Right atrium auricular region (tissue), 2 donors: ENCODE measurements around the gene HELZ2. TPM values are rescaled to one million over a fixed set of nuclear protein-coding genes. Genes with fewer than 3 reads are reported as not detected.

Source experiments
- DNase-seq: peaks from one replicate; pipeline ENCODE4 v3.0.0-alpha.2; 2019; ENCODE audit warnings: low spot score
- H3K27ac ChIP-seq, 2 donors: fragments of 200-600 bp; sonication (generic); 1 replicate in 1 of 2; 2 replicates in 1 of 2; pipeline ENCODE4 v1.5.1; 2016 to 2019
- H3K27me3 ChIP-seq, 2 donors: fragments of 200-600 bp; sonication (generic); one replicate each; pipeline versions ENCODE4 v1.5.1 to v1.6.0; 2017 to 2019
- H3K36me3 ChIP-seq: fragments of 200-600 bp; sonication (generic); one replicate; pipeline ENCODE4 v1.5.1; 2016
- H3K4me1 ChIP-seq, 2 donors: fragments of 200-600 bp; sonication (generic); one replicate each; pipeline versions ENCODE4 v1.5.1 to v1.6.0; 2017 to 2019
- H3K4me3 ChIP-seq, 2 donors: fragments of 200-600 bp; sonication (generic); 1 replicate in 1 of 2; 2 replicates in 1 of 2; pipeline ENCODE4 v1.5.1; 2017 to 2019; ENCODE audit warnings: mild to moderate bottlenecking in 1 of 2, moderate library complexity in 1 of 2
- H3K9me3 ChIP-seq, 2 donors: fragments of 200-600 bp; sonication (generic); one replicate each; pipeline ENCODE4 v1.5.1; 2019
- total RNA-seq, 2 donors: library from RNA; depleted of rRNA; stranded (reverse); fragments of >200 nt; gene quantifications; one replicate each; pipeline ENCODE4 v1.1.0, GENCODE V29; 2016
- TF ChIP-seq, protein P1 (sequence below), 2 donors: fragments of 200-600 bp; sonication (generic); IDR thresholded peaks; one replicate each; pipeline ENCODE4 v1.5.1; 2019; ENCODE audit warnings: antibody characterized with exemption in 2 of 2

Gene HELZ2, protein sequence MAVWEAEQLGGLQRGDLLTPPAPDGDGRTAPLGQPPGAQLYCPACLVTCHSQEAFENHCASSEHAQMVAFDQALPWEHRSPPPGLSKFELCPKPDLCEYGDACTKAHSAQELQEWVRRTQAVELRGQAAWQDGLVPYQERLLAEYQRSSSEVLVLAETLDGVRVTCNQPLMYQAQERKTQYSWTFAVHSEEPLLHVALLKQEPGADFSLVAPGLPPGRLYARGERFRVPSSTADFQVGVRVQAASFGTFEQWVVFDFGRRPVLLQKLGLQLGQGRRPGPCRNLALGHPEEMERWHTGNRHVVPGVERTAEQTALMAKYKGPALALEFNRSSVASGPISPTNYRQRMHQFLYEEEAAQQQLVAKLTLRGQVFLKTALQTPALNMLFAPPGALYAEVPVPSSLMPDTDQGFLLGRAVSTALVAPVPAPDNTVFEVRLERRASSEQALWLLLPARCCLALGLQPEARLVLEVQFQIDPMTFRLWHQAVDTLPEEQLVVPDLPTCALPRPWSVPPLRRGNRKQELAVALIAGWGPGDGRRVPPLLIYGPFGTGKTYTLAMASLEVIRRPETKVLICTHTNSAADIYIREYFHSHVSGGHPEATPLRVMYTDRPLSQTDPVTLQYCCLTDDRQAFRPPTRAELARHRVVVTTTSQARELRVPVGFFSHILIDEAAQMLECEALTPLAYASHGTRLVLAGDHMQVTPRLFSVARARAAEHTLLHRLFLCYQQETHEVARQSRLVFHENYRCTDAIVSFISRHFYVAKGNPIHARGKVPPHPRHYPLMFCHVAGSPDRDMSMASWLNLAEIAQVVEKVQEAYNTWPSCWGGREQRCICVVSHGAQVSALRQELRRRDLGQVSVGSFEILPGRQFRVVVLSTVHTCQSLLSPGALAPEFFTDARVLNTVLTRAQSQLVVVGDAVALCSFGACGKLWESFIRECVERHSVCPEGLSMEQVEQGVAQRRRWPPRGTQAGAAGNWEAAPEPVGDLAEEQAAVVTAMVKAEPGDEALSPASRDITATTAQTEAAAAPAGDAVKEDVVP (N-terminal part only)
- total RNA-seq: 10 to 100 TPM; 12.5 to 21.5 TPM

DNA sequence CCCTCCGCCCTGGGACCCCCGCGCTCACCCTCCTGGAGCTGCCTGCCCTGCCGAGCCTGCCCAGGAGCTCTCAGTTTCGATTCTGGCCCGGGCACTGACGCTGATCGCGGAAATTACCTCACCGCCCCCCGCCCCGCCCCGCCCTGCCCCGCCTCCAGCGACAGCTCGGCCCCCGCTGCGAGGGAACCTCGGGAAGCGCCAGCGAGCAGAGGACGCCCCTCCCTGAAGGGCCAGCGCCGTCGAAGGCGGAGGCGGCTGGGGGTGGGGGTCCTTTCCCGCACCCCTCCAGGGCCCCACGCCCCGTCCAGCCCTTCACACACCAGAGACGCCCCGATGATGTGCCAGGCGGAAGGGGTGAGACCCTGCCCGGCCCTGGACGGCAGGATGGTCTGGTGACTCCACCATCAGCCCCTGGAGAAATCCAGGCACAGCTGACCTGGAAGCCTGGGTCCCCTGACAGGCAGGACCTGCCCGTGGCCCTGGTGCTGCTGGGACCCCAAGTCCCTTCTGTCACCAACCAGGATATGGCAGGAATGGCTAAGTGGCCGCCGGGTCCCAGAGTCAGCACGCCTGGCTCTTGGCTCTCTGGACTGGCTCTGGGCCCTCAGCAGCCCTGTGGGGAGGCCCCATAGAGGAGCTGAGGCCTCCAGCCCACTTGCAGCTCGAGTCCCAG lies at the start of gene HELZ2:
Gene HELZ2, minus strand, starts transcription at position 84 of the 673 bp plus-strand sequence. CDS start 1,854 bp downstream, outside the sequence.
- peak within 1 kb of the TSS; percentile 86 to 95 for H3K4me3 ChIP-seq
- H3K9me3 ChIP-seq: no peaks in the 10 kb centered on the region
- DNase-seq: peak; percentile 79
- H3K27me3 ChIP-seq: no peaks in the 10 kb centered on the region
- H3K27ac ChIP-seq: peak within 1 kb of the TSS; percentile 82 to 91
- TF ChIP-seq, protein P1, sequence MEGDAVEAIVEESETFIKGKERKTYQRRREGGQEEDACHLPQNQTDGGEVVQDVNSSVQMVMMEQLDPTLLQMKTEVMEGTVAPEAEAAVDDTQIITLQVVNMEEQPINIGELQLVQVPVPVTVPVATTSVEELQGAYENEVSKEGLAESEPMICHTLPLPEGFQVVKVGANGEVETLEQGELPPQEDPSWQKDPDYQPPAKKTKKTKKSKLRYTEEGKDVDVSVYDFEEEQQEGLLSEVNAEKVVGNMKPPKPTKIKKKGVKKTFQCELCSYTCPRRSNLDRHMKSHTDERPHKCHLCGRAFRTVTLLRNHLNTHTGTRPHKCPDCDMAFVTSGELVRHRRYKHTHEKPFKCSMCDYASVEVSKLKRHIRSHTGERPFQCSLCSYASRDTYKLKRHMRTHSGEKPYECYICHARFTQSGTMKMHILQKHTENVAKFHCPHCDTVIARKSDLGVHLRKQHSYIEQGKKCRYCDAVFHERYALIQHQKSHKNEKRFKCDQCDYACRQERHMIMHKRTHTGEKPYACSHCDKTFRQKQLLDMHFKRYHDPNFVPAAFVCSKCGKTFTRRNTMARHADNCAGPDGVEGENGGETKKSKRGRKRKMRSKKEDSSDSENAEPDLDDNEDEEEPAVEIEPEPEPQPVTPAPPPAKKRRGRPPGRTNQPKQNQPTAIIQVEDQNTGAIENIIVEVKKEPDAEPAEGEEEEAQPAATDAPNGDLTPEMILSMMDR (IDR thresholded peaks at IDR 0.05): no peak
- H3K4me1 ChIP-seq: peaks cover 0 to 25% of the 10 kb centered on the region in 2 donors
- peaks cover 9% of the 10 kb centered on the region for H3K36me3 ChIP-seq

DNA sequence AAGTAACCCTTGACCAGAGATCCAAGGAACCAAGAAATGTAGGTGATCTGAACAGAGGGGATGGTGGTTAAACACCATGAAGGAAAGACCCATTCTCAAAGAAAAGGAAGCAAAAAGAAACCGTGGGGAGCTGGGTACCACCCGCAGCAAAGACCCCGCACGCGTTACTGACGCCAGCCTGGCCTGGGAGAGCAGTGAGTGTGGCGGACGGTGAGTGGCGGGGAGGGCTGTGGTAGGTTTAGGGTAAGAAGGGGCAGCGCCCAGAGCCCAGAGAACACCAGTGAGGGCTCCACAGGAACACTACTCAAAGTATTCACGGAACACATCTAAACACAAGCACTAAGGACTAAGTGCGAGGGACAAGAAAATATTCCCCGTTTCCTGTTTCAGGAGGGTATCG lies 48.7 kb upstream of the HELZ2 start:
- peaks cover 15% of the 10 kb centered on the region for H3K36me3 ChIP-seq
- H3K9me3 ChIP-seq: no peaks in the 10 kb centered on the region
- peaks cover 0 to 15% of the 10 kb centered on the region in 2 donors for H3K4me1 ChIP-seq
- H3K27ac ChIP-seq: no peak overlapping the region
- DNase-seq: no peak
- H3K27me3 ChIP-seq: no peaks in the 10 kb centered on the region
- TF ChIP-seq, protein P1 (IDR thresholded peaks at IDR 0.05): no peak
- H3K4me3 ChIP-seq: no peak overlapping the region

DNA sequence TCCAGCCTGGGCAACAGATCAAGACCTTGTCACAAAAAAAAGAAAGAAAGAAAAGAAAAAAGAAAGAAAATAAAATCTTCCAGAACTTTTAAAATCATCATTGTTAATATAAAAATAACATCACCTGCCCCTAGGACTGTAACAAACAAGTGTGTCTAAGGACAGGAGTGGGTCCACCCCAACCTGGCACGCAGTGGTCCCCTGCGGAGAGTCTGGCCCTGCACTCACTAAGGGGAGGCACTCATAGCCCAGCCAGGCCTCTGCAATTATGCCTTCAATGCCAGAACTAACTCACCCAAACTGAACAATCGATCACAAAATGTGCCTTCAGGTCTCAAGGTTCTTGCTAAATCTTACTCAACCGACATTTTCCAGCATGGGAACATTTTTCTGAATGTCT lies 48.1 kb upstream of the HELZ2 start:
- DNase-seq: no peak
- TF ChIP-seq, protein P1 (IDR thresholded peaks at IDR 0.05): no peak
- peaks cover 21% of the 10 kb centered on the region for H3K36me3 ChIP-seq

DNA sequence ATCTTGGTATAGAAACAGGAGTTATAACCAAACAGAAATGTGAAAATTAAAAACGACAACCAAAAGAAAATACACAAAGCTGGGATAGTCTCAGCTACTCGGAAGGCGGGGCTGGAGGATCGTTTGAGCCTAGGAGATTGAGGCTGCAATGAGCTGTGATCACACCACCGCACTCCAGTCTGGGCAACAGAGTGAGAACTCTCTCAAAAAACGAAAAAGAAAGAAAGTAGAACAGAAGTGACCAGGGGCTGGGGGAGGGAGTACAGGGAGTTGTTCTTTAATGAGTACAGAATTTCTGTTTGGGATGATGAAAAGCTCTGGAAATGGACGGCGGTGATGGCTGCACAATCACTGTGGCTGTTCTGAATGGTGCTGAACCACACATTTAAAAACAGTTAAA lies 47.0 kb upstream of the HELZ2 start:
- Histone ChIP-seq H3K4me1 (peaks cover 0 to 10% of the 10 kb centered on the region in 2 donors), H3K27ac (no peak overlapping the region), H3K4me3 (no peak overlapping the region), H3K27me3 (no peaks in the 10 kb centered on the region), H3K9me3 (no peaks in the 10 kb centered on the region), H3K36me3 (peaks cover 30% of the 10 kb centered on the region)
- DNase-seq: no peak
- TF ChIP-seq, protein P1 (IDR thresholded peaks at IDR 0.05): no peak

More for the DNA sequence above, 48.1 kb upstream of the HELZ2 start:
- no peaks in the 10 kb centered on the region for H3K27me3 ChIP-seq
- H3K4me1 ChIP-seq: peaks cover 0 to 12% of the 10 kb centered on the region in 2 donors
- H3K9me3 ChIP-seq: no peaks in the 10 kb centered on the region
- no peak overlapping the region for H3K4me3 ChIP-seq
- no peak overlapping the region for H3K27ac ChIP-seq

DNA sequence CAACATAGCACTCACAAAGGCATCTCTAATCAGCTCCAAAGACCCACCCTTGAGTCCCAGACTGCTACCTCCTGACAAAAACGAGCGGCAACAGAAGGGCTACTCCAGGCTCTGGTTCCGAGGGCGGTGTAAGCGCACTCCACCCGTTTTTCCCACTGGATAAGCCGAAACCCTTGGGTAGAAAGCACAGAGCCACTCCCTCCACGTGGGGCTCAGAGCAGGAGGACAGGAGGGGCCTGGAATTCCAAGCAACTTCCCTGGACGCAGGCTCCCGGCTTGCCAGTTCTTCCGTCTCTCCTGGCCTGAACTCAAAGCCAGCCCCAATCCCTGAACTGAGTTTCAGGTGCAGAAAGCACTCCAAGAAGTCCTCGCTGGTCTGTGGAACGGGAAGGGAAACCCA lies 45.5 kb upstream of the HELZ2 start:
- Histone ChIP-seq H3K9me3 (no peaks in the 10 kb centered on the region), H3K36me3 (peaks cover 30% of the 10 kb centered on the region), H3K4me1 (no peaks in the 10 kb centered on the region), H3K4me3 (no peak overlapping the region), H3K27ac (no peak overlapping the region), H3K27me3 (no peaks in the 10 kb centered on the region)
- no peak for DNase-seq
- TF ChIP-seq, protein P1 (IDR thresholded peaks at IDR 0.05): no peak
